Smooth muscle cell (in vitro differentiated cells): ENCODE results near the gene FRK. TPM values are rescaled to one million over a fixed set of nuclear protein-coding genes. Genes with fewer than 3 reads are reported as not detected.
"Not testable (repeated sequence)": the region's sequence is repeated elsewhere in the genome, so short reads cannot be mapped to it uniquely, and the experiment has no call there.

Experiments
- DNase-seq: peaks from one replicate; lab custom pipeline; 2025; ENCODE audit not compliant: unreplicated experiment; lab: John Stamatoyannopoulos, UW
- H2AFZ ChIP-seq: fragments of 200-600 bp; sonication (generic); 2 replicates; pipeline ENCODE4 v1.6.0; 2016; ENCODE audit warnings: antibody characterized with exemption, low read depth, mild to moderate bottlenecking
- H3F3A ChIP-seq: fragments of 200-600 bp; sonication (generic); 2 replicates; pipeline ENCODE4 v1.6.0; 2017; ENCODE audit warnings: antibody characterized with exemption, low read depth
- H3K27ac ChIP-seq: fragments of 200-600 bp; sonication (generic); 2 replicates; pipeline ENCODE4 v1.5.1; 2016; ENCODE audit warnings: low read depth, mild to moderate bottlenecking
- H3K27me3 ChIP-seq: fragments of 200-600 bp; sonication (generic); 2 replicates; pipeline ENCODE4 v1.6.1; 2016; ENCODE audit warnings: low read depth, mild to moderate bottlenecking
- H3K36me3 ChIP-seq: fragments of 200-600 bp; sonication (generic); 2 replicates; pipeline ENCODE4 v1.5.1; 2016; ENCODE audit warnings: low read depth
- H3K4me1 ChIP-seq: fragments of 200-600 bp; sonication (generic); 2 replicates; pipeline ENCODE4 v1.5.1; 2016; ENCODE audit warnings: low read depth
- H3K4me2 ChIP-seq: fragments of 200-600 bp; sonication (generic); 2 replicates; pipeline ENCODE4 v1.6.0; 2016; ENCODE audit warnings: mild to moderate bottlenecking
- H3K4me3 ChIP-seq: fragments of 200-600 bp; sonication (generic); 2 replicates; pipeline ENCODE4 v1.5.1; 2016; ENCODE audit warnings: mild to moderate bottlenecking
- H3K79me2 ChIP-seq: fragments of 200-600 bp; sonication (generic); 2 replicates; pipeline ENCODE4 v1.6.0; 2016; ENCODE audit warnings: low read depth, mild to moderate bottlenecking
- H3K9ac ChIP-seq: fragments of 200-600 bp; sonication (generic); 2 replicates; pipeline ENCODE4 v1.6.0; 2016; ENCODE audit warnings: low read depth
- H3K9me3 ChIP-seq: fragments of 200-600 bp; sonication (generic); replicated peaks from 2 replicates; pipeline ENCODE4 v1.5.1; 2016; ENCODE audit warnings: low read depth
- H4K20me1 ChIP-seq: fragments of 200-600 bp; sonication (generic); 2 replicates; pipeline ENCODE4 v1.6.0; 2016; ENCODE audit warnings: low read depth
- WGBS: methylation state at CpG from one replicate; pipeline ENCODE4 v1.1.7; 2016; ENCODE audit warnings: low lambda C conversion rate; 5-methylcytosine and 5-hydroxymethylcytosine counted together
- polyA plus RNA-seq: library from polyadenylated mRNA; unstranded; fragments of >200 nt; fragmentation: Nextera tagmentation; extraction: Ambion mirVana; gene quantifications from 2 replicates; pipeline ENCODE4 v1.2.1, GENCODE V29; 2016
- total RNA-seq: library from RNA; depleted of rRNA; stranded (reverse); fragments of >200 nt; gene quantifications from 2 replicates; pipeline ENCODE4 v1.2.3, GENCODE V29; 2014
- TF ChIP-seq, protein P1 (sequence below): fragments of 200-600 bp; sonication (generic); IDR thresholded peaks from 2 replicates; pipeline ENCODE4 v1.5.1; 2017; ENCODE audit warnings: borderline replicate concordance, mild to moderate bottlenecking, antibody characterized with exemption; ENCODE audit not compliant: insufficient read depth, poor library complexity, severe bottlenecking

Gene FRK
- total and polyA plus RNA-seq, 2 experiments from 2014 or later, result 0.11 to 1.4 TPM

- no peak overlapping the region for H3K4me3 ChIP-seq
- H3K27ac ChIP-seq, result no peak overlapping the region
- no peaks in the 10 kb centered on the region for H3K9me3 ChIP-seq
- H3K36me3 ChIP-seq, result no peaks in the 10 kb centered on the region
- H4K20me1 ChIP-seq, result no peaks in the 10 kb centered on the region
- H3K9ac ChIP-seq, result no peak overlapping the region
- H3K4me1 ChIP-seq, result no peaks in the 10 kb centered on the region
- H3F3A ChIP-seq, result no peaks in the 10 kb centered on the region
- no peak for DNase-seq
- no peak overlapping the region for H3K4me2 ChIP-seq
- TF ChIP-seq, protein P1, sequence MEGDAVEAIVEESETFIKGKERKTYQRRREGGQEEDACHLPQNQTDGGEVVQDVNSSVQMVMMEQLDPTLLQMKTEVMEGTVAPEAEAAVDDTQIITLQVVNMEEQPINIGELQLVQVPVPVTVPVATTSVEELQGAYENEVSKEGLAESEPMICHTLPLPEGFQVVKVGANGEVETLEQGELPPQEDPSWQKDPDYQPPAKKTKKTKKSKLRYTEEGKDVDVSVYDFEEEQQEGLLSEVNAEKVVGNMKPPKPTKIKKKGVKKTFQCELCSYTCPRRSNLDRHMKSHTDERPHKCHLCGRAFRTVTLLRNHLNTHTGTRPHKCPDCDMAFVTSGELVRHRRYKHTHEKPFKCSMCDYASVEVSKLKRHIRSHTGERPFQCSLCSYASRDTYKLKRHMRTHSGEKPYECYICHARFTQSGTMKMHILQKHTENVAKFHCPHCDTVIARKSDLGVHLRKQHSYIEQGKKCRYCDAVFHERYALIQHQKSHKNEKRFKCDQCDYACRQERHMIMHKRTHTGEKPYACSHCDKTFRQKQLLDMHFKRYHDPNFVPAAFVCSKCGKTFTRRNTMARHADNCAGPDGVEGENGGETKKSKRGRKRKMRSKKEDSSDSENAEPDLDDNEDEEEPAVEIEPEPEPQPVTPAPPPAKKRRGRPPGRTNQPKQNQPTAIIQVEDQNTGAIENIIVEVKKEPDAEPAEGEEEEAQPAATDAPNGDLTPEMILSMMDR, result no peak
- H3K79me2 ChIP-seq, result no peaks in the 10 kb centered on the region
- H2AFZ ChIP-seq, result no peak overlapping the region
- H3K27me3 ChIP-seq, result no peaks in the 10 kb centered on the region
Observed at GRCh38 chr6:115948751-115949150, 111.9 kb downstream of the FRK start.

DNA sequence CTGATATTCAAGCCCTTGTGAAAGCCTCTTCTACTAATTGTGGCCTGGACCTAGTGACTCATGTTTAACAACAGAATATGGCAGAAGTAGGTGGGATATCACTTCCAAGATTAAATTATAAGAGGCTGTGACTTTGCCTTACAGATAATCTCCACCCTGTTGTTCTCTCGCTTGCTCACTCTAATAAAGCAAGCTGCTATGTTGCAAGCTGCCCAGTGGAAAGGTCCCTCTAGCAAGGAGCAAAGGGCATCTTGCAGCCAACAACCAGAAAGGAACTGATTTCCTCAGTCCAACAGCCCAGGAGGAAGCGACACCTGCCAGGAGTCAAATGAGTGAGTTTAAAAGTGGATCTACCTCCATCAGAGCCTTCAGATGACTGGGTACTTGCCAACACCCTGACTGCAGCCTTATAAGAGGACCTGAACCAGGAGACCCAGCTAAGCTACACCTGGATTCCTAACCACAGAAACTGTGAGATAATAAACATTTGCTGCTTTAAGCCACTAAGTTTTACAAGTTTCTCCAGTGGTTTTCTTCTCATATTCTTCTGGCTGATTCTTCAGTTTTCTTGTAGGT lies 112.6 kb downstream of the FRK start:
- no peak for DNase-seq
- 89% methylated on average over 2 of the region's 2 CpGs for WGBS
- no peak overlapping the region for H2AFZ ChIP-seq

DNA sequence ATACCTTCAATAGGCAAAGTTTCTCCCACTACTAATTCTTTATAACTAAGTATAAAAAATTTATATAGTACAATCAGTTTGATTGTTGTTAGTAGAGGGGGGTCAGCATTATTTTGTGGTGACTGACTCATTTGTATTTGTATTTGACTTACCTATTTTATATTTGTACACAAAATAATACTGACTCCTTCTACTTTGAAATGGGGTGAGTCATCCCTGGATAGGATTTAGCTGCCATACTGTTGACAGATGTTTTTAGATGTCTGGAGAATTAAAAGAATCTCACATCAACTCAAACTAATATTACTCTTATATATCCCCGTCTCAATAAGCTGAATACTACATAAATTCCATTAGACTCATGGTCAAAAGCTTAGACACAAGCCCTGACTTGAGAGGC lies 114.9 kb downstream of the FRK start:
- Histone ChIP-seq H3K4me1 (no peaks in the 10 kb centered on the region), H3K36me3 (no peaks in the 10 kb centered on the region), H3K9me3 (no peaks in the 10 kb centered on the region), H3K79me2 (no peaks in the 10 kb centered on the region), H3K4me3 (no peak overlapping the region), H4K20me1 (no peaks in the 10 kb centered on the region), H3K27me3 (no peaks in the 10 kb centered on the region), H3K9ac (no peak overlapping the region), H3K27ac (no peak overlapping the region), H3F3A (no peaks in the 10 kb centered on the region), H3K4me2 (no peak overlapping the region), H2AFZ (no peak overlapping the region)
- TF ChIP-seq, protein P1, result no peak
- no peak for DNase-seq
- WGBS, result 85% methylated on average over 1 of the region's 1 CpG

More for the DNA sequence above, 112.6 kb downstream of the FRK start:
- no peaks in the 10 kb centered on the region for H3F3A ChIP-seq
- H3K4me3 ChIP-seq, result no peak overlapping the region
- no peak overlapping the region for H3K9ac ChIP-seq
- no peaks in the 10 kb centered on the region for H3K4me1 ChIP-seq
- TF ChIP-seq, protein P1, result no peak
- no peak overlapping the region for H3K4me2 ChIP-seq
- no peaks in the 10 kb centered on the region for H3K79me2 ChIP-seq
- no peaks in the 10 kb centered on the region for H3K36me3 ChIP-seq
- no peaks in the 10 kb centered on the region for H3K9me3 ChIP-seq
- no peaks in the 10 kb centered on the region for H3K27me3 ChIP-seq
- H3K27ac ChIP-seq, result no peak overlapping the region
- H4K20me1 ChIP-seq, result no peaks in the 10 kb centered on the region

DNA sequence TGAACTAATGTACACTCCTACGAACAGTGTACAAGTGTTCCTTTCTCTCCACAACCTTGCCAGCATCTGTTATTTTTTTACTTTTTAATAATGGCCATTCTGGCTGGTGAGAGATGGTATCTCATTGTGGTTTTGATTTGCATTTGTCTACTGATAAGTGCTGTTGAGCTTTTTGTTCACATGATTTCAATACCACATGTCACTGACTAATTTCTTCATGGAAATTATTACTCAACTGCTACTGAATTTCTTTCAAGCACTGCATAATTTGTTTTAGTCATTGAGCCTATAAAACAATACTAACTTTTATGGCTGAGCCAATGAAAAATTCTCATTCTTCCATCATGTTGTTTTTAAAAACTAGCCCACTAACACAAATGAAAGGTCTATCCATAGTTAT lies 115.4 kb downstream of the FRK start:
- no peak overlapping the region for H3K4me3 ChIP-seq
- no peak for DNase-seq
- H3K36me3 ChIP-seq, result no peaks in the 10 kb centered on the region
- H3K4me2 ChIP-seq, result no peak overlapping the region
- TF ChIP-seq, protein P1, result no peak
- H3K9ac ChIP-seq, result no peak overlapping the region
- no peaks in the 10 kb centered on the region for H3K9me3 ChIP-seq
- no peaks in the 10 kb centered on the region for H4K20me1 ChIP-seq
- H2AFZ ChIP-seq, result no peak overlapping the region
- no peak overlapping the region for H3K27ac ChIP-seq
- H3F3A ChIP-seq, result no peaks in the 10 kb centered on the region
- no peaks in the 10 kb centered on the region for H3K27me3 ChIP-seq
- WGBS, result 84% methylated on average over 1 of the region's 1 CpG
- no peaks in the 10 kb centered on the region for H3K4me1 ChIP-seq
- no peaks in the 10 kb centered on the region for H3K79me2 ChIP-seq

DNA sequence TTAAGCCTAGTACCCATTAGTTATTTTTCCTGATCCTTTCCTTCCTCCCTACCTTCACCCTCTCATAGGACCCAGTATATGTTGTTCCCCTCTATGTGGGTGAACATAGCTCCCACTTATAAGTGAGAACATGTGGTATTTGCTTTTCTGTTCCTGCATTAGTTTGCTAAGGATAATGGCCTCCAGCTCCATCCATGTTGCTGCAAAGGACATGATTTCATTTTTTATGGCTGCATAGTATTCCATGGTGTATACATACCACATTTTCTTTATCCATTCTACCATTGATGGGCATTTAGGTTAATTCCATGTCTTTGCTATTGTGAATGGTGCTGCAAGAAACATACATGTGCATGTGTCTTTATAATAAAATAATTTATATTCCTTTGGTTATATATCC lies 115.9 kb downstream of the FRK start:
- H3K4me2 ChIP-seq, H3K9me3 ChIP-seq, H3K4me3 ChIP-seq, H2AFZ ChIP-seq, H3K9ac ChIP-seq, H3K4me1 ChIP-seq, H3K27me3 ChIP-seq, H3K79me2 ChIP-seq, H3K36me3 ChIP-seq, H4K20me1 ChIP-seq, H3K27ac ChIP-seq, H3F3A ChIP-seq, DNase-seq: not testable (repeated sequence)

- 65% methylated on average over 2 of the region's 2 CpGs for WGBS
- H3K27me3 ChIP-seq, H4K20me1 ChIP-seq, H3K27ac ChIP-seq, H3K79me2 ChIP-seq, DNase-seq, H3K9me3 ChIP-seq, H2AFZ ChIP-seq, H3K4me1 ChIP-seq, H3F3A ChIP-seq, H3K9ac ChIP-seq, H3K4me2 ChIP-seq, H3K4me3 ChIP-seq, H3K36me3 ChIP-seq: not testable (repeated sequence)
Observed at GRCh38 chr6:115937502-115937901, 123.2 kb downstream of the FRK start.
